ENCODE measurements around the gene C1QL2. TPM values are rescaled to one million over a fixed set of nuclear protein-coding genes. Genes with fewer than 3 reads are reported as not detected.

The C1QL2 gene
- total and polyA plus RNA-seq, 2 experiments from 2014 or later = 0.69 to 0.87 TPM

DNA sequence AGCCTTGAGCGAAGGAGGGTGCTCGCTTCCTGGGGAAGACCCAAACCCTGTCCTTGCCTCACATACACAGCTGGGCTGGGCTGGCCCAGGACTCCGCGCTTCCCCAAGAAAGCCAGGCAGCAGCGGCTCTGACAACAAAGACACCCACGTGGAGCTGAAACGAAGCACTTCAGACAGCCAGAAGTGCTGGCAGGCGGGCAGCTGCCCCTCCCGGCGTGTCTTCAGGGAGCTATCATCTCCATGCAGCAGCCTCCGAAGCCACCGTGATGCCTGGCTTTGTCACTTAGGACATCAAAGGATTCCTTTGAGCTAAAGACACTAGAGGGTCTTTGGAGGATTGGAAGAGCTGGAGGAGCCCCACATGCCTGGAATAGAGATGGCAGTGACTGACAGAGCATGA is 35.2 kb downstream of the C1QL2 start:
- Mint-ChIP-seq H3K27me3 (ENCODE audit: insufficient read depth, low read depth, poor library complexity) (peaks cover 18% of the 10 kb centered on the region), H3K4me3 (no peak overlapping the region), H3K4me1 (peaks cover 32% of the 10 kb centered on the region), H3K36me3 (ENCODE audit: low read depth) (no peaks in the 10 kb centered on the region), H3K27ac (no peak overlapping the region), H3K9me3 (no peaks in the 10 kb centered on the region)
- no peaks in the 10 kb centered on the region for H3K36me3 ChIP-seq (ENCODE audit: insufficient read depth)
- H3F3A ChIP-seq (replicated peaks; ENCODE audit: low read depth) = peaks cover 3% of the 10 kb centered on the region; the same call in 1 of the 2 replicates
- no peaks in the 10 kb centered on the region for H3K27me3 ChIP-seq (ENCODE audit: insufficient read depth)
- H3K9me2 ChIP-seq (ENCODE audit: insufficient read depth) = no peaks in the 10 kb centered on the region
- no peak overlapping the region for H2AFZ ChIP-seq
- H4K20me1 ChIP-seq (replicated peaks; ENCODE audit: insufficient read depth) = no peaks in the 10 kb centered on the region
- TF ChIP-seq, protein P1, sequence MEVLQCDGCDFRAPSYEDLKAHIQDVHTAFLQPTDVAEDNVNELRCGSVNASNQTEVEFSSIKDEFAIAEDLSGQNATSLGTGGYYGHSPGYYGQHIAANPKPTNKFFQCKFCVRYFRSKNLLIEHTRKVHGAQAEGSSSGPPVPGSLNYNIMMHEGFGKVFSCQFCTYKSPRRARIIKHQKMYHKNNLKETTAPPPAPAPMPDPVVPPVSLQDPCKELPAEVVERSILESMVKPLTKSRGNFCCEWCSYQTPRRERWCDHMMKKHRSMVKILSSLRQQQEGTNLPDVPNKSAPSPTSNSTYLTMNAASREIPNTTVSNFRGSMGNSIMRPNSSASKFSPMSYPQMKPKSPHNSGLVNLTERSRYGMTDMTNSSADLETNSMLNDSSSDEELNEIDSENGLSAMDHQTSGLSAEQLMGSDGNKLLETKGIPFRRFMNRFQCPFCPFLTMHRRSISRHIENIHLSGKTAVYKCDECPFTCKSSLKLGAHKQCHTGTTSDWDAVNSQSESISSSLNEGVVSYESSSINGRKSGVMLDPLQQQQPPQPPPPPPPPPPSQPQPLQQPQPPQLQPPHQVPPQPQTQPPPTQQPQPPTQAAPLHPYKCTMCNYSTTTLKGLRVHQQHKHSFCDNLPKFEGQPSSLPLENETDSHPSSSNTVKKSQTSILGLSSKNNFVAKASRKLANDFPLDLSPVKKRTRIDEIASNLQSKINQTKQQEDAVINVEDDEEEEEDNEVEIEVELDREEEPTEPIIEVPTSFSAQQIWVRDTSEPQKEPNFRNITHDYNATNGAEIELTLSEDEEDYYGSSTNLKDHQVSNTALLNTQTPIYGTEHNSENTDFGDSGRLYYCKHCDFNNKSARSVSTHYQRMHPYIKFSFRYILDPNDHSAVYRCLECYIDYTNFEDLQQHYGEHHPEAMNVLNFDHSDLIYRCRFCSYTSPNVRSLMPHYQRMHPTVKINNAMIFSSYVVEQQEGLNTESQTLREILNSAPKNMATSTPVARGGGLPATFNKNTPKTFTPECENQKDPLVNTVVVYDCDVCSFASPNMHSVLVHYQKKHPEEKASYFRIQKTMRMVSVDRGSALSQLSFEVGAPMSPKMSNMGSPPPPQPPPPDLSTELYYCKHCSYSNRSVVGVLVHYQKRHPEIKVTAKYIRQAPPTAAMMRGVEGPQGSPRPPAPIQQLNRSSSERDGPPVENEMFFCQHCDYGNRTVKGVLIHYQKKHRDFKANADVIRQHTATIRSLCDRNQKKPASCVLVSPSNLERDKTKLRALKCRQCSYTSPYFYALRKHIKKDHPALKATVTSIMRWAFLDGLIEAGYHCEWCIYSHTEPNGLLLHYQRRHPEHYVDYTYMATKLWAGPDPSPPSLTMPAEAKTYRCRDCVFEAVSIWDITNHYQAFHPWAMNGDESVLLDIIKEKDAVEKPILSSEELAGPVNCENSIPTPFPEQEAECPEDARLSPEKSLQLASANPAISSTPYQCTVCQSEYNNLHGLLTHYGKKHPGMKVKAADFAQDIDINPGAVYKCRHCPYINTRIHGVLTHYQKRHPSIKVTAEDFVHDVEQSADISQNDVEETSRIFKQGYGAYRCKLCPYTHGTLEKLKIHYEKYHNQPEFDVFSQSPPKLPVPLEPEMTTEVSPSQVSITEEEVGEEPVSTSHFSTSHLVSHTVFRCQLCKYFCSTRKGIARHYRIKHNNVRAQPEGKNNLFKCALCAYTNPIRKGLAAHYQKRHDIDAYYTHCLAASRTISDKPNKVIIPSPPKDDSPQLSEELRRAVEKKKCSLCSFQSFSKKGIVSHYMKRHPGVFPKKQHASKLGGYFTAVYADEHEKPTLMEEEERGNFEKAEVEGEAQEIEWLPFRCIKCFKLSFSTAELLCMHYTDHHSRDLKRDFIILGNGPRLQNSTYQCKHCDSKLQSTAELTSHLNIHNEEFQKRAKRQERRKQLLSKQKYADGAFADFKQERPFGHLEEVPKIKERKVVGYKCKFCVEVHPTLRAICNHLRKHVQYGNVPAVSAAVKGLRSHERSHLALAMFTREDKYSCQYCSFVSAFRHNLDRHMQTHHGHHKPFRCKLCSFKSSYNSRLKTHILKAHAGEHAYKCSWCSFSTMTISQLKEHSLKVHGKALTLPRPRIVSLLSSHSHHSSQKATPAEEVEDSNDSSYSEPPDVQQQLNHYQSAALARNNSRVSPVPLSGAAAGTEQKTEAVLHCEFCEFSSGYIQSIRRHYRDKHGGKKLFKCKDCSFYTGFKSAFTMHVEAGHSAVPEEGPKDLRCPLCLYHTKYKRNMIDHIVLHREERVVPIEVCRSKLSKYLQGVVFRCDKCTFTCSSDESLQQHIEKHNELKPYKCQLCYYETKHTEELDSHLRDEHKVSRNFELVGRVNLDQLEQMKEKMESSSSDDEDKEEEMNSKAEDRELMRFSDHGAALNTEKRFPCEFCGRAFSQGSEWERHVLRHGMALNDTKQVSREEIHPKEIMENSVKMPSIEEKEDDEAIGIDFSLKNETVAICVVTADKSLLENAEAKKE (CRISPR knock-in tag; IDR thresholded peaks at IDR 0.05) = no peak
- no peak for TF ChIP-seq JUNB (IDR thresholded peaks at IDR 0.05; ENCODE audit: unreplicated experiment)
- no peak for TF ChIP-seq ZNF331 (CRISPR knock-in tag; IDR thresholded peaks at IDR 0.05; ENCODE audit: low read depth)
- no peak for TF ChIP-seq POLR2AphosphoS5 (IDR thresholded peaks at IDR 0.05; ENCODE audit: low read depth)
- TF ChIP-seq, protein P2, sequence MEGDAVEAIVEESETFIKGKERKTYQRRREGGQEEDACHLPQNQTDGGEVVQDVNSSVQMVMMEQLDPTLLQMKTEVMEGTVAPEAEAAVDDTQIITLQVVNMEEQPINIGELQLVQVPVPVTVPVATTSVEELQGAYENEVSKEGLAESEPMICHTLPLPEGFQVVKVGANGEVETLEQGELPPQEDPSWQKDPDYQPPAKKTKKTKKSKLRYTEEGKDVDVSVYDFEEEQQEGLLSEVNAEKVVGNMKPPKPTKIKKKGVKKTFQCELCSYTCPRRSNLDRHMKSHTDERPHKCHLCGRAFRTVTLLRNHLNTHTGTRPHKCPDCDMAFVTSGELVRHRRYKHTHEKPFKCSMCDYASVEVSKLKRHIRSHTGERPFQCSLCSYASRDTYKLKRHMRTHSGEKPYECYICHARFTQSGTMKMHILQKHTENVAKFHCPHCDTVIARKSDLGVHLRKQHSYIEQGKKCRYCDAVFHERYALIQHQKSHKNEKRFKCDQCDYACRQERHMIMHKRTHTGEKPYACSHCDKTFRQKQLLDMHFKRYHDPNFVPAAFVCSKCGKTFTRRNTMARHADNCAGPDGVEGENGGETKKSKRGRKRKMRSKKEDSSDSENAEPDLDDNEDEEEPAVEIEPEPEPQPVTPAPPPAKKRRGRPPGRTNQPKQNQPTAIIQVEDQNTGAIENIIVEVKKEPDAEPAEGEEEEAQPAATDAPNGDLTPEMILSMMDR (conservative IDR thresholded peaks at IDR 0.05; ENCODE audit: low read depth in 2 of 2) = no peak
- TF ChIP-seq ZNF114 (CRISPR knock-in tag; IDR thresholded peaks at IDR 0.05) = no peak
- no peak for TF ChIP-seq CREB1 (CRISPR knock-in tag; IDR thresholded peaks at IDR 0.05; ENCODE audit: low read depth)
- TF ChIP-seq, protein P3, sequence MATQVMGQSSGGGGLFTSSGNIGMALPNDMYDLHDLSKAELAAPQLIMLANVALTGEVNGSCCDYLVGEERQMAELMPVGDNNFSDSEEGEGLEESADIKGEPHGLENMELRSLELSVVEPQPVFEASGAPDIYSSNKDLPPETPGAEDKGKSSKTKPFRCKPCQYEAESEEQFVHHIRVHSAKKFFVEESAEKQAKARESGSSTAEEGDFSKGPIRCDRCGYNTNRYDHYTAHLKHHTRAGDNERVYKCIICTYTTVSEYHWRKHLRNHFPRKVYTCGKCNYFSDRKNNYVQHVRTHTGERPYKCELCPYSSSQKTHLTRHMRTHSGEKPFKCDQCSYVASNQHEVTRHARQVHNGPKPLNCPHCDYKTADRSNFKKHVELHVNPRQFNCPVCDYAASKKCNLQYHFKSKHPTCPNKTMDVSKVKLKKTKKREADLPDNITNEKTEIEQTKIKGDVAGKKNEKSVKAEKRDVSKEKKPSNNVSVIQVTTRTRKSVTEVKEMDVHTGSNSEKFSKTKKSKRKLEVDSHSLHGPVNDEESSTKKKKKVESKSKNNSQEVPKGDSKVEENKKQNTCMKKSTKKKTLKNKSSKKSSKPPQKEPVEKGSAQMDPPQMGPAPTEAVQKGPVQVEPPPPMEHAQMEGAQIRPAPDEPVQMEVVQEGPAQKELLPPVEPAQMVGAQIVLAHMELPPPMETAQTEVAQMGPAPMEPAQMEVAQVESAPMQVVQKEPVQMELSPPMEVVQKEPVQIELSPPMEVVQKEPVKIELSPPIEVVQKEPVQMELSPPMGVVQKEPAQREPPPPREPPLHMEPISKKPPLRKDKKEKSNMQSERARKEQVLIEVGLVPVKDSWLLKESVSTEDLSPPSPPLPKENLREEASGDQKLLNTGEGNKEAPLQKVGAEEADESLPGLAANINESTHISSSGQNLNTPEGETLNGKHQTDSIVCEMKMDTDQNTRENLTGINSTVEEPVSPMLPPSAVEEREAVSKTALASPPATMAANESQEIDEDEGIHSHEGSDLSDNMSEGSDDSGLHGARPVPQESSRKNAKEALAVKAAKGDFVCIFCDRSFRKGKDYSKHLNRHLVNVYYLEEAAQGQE (IDR thresholded peaks at IDR 0.05; ENCODE audit: unreplicated experiment) = no peak
- TF ChIP-seq, protein P4, sequence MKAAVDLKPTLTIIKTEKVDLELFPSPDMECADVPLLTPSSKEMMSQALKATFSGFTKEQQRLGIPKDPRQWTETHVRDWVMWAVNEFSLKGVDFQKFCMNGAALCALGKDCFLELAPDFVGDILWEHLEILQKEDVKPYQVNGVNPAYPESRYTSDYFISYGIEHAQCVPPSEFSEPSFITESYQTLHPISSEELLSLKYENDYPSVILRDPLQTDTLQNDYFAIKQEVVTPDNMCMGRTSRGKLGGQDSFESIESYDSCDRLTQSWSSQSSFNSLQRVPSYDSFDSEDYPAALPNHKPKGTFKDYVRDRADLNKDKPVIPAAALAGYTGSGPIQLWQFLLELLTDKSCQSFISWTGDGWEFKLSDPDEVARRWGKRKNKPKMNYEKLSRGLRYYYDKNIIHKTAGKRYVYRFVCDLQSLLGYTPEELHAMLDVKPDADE (IDR thresholded peaks at IDR 0.05) = no peak
- no peak for TF ChIP-seq EZH2 (IDR thresholded peaks at IDR 0.05; ENCODE audit: low read depth, unreplicated experiment)
- TF ChIP-seq EZH2phosphoT487 (IDR thresholded peaks at IDR 0.05; ENCODE audit: unreplicated experiment) = no peak
- no peak for TF ChIP-seq STAT1 (IDR thresholded peaks at IDR 0.05; ENCODE audit: unreplicated experiment)
- TF ChIP-seq NANOG (IDR thresholded peaks at IDR 0.05; ENCODE audit: borderline replicate concordance) = no peak
- no peaks in the 10 kb centered on the region for H3K79me2 ChIP-seq (replicated peaks; ENCODE audit: insufficient read depth)
- no peak overlapping the region for H3K4me2 ChIP-seq
- no peak overlapping the region for H3K27ac ChIP-seq (ENCODE audit: low read depth)
- no peak overlapping the region for H3K4me3 ChIP-seq
- DNase-seq (ENCODE audit: low spot score) (no peak), ATAC-seq (no peak)
- peaks cover 31% of the 10 kb centered on the region for H3K4me1 ChIP-seq (ENCODE audit: insufficient read depth)

Measured in GM23338 (cell line).